ENCODE results near the gene NCAPD2.

GRCh38 chr12:6508087-6508486 lies 14.2 kb downstream of the NCAPD2 start:
- TF ChIP-seq POLR2AphosphoS5 (IDR thresholded peaks at IDR 0.05; ENCODE audit: low read depth) (no peak), CTCF (IDR thresholded peaks at IDR 0.05; ENCODE audit: insufficient read depth, low read length) (no peak), REST (IDR thresholded peaks at IDR 0.05; ENCODE audit: insufficient replicate concordance, low read depth) (no peak)

Measured in HL-60 (cell line).